ENCODE results near the gene SIGLEC11.

The SIGLEC11 gene

DNA sequence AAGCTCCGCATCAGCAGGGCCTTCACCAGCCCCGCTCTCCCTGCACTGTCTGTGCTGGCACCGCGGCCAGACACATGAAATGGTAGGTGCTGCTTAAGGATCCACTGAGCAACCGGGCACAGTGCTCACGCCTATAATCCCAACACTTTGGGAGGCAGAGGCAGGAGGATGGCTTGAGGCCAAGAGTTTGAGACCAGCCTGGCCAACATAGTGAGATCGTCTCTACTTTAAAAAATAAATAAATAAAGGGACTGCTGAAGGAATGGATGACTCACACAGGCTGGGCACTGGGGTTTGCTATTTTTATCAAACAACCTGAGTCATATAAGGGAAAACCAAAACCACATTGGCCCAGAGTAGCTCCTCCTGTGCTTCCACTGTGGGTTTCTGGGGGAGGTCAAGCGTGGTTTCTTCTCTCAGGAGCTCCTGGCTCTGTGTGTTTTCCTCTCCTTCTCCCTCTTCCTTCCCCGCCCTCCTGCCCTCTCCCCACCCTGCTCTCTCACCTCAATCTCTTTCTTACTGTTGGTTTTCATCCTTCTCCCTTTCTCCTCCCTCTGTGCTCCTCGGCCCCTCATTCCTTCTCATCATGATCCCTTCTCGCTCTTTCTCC, 42.9 kb upstream of the SIGLEC11 start (continued):
- TF ChIP-seq ZNF777 (tag by site-specific recombination; IDR thresholded peaks at IDR 0.05; ENCODE audit: borderline replicate concordance) (no peak), ZNF654 (tag by site-specific recombination; IDR thresholded peaks at IDR 0.05; ENCODE audit: low read depth) (no peak), ZNF624 (tag by site-specific recombination; IDR thresholded peaks at IDR 0.05) (no peak), ZNF16 (tag by site-specific recombination; IDR thresholded peaks at IDR 0.05; ENCODE audit: low read depth) (no peak), ZNF501 (tag by site-specific recombination; IDR thresholded peaks at IDR 0.05) (no peak), ZNF791 (tag by site-specific recombination; IDR thresholded peaks at IDR 0.05) (no peak), ZNF548 (tag by site-specific recombination; IDR thresholded peaks at IDR 0.05) (no peak), TCF7L2 (IDR thresholded peaks at IDR 0.05; ENCODE audit: borderline replicate concordance, low read depth, low read length) (no peak), ZNF768 (tag by site-specific recombination; IDR thresholded peaks at IDR 0.05) (no peak), OSR2 (tag by site-specific recombination; IDR thresholded peaks at IDR 0.05) (peak; percentile 41; the same call in 1 of the 2 replicates), SP3 (tag by site-specific recombination; IDR thresholded peaks at IDR 0.05) (0 out of 2 replicates have a peak, but pooled peaks have one; percentile 13), SP7 (tag by site-specific recombination; IDR thresholded peaks at IDR 0.05) (0 out of 2 replicates have a peak, but pooled peaks have one; percentile 17), ZNF677 (tag by site-specific recombination; IDR thresholded peaks at IDR 0.05) (no peak), OVOL3 (tag by site-specific recombination; IDR thresholded peaks at IDR 0.05) (no peak), KLF7 (tag by site-specific recombination; IDR thresholded peaks at IDR 0.05; ENCODE audit: borderline replicate concordance) (no peak), ZNF76 (tag by site-specific recombination; IDR thresholded peaks at IDR 0.05; ENCODE audit: borderline replicate concordance, low read depth) (0 out of 2 replicates have a peak, but pooled peaks have one; percentile 15), KLF1 (tag by site-specific recombination; IDR thresholded peaks at IDR 0.05) (no peak), ZNF776 (tag by site-specific recombination; IDR thresholded peaks at IDR 0.05; ENCODE audit: borderline replicate concordance) (no peak), PRDM1 (tag by site-specific recombination; IDR thresholded peaks at IDR 0.05) (peak; percentile 93), ZNF837 (tag by site-specific recombination; IDR thresholded peaks at IDR 0.05) (no peak), ZNF549 (tag by site-specific recombination; IDR thresholded peaks at IDR 0.05) (no peak), ZNF596 (tag by site-specific recombination; IDR thresholded peaks at IDR 0.05) (no peak), ZBTB17 (tag by site-specific recombination; IDR thresholded peaks at IDR 0.05) (peak; percentile 45; the same call in 1 of the 2 replicates), ZSCAN30 (tag by site-specific recombination; IDR thresholded peaks at IDR 0.05) (no peak), ZNF341 (tag by site-specific recombination; IDR thresholded peaks at IDR 0.05; ENCODE audit: low read depth) (no peak)
- TF ChIP-seq, protein P1, sequence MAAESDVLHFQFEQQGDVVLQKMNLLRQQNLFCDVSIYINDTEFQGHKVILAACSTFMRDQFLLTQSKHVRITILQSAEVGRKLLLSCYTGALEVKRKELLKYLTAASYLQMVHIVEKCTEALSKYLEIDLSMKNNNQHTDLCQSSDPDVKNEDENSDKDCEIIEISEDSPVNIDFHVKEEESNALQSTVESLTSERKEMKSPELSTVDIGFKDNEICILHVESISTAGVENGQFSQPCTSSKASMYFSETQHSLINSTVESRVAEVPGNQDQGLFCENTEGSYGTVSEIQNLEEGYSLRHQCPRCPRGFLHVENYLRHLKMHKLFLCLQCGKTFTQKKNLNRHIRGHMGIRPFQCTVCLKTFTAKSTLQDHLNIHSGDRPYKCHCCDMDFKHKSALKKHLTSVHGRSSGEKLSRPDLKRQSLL (tag by site-specific recombination; IDR thresholded peaks at IDR 0.05), result no peak
- TF ChIP-seq, protein P2, sequence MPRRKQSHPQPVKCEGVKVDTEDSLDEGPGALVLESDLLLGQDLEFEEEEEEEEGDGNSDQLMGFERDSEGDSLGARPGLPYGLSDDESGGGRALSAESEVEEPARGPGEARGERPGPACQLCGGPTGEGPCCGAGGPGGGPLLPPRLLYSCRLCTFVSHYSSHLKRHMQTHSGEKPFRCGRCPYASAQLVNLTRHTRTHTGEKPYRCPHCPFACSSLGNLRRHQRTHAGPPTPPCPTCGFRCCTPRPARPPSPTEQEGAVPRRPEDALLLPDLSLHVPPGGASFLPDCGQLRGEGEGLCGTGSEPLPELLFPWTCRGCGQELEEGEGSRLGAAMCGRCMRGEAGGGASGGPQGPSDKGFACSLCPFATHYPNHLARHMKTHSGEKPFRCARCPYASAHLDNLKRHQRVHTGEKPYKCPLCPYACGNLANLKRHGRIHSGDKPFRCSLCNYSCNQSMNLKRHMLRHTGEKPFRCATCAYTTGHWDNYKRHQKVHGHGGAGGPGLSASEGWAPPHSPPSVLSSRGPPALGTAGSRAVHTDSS (tag by site-specific recombination; IDR thresholded peaks at IDR 0.05), result no peak
- TF ChIP-seq, protein P3, sequence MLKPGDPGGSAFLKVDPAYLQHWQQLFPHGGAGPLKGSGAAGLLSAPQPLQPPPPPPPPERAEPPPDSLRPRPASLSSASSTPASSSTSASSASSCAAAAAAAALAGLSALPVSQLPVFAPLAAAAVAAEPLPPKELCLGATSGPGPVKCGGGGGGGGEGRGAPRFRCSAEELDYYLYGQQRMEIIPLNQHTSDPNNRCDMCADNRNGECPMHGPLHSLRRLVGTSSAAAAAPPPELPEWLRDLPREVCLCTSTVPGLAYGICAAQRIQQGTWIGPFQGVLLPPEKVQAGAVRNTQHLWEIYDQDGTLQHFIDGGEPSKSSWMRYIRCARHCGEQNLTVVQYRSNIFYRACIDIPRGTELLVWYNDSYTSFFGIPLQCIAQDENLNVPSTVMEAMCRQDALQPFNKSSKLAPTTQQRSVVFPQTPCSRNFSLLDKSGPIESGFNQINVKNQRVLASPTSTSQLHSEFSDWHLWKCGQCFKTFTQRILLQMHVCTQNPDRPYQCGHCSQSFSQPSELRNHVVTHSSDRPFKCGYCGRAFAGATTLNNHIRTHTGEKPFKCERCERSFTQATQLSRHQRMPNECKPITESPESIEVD (tag by site-specific recombination; IDR thresholded peaks at IDR 0.05), result no peak
- TF ChIP-seq, protein P4, sequence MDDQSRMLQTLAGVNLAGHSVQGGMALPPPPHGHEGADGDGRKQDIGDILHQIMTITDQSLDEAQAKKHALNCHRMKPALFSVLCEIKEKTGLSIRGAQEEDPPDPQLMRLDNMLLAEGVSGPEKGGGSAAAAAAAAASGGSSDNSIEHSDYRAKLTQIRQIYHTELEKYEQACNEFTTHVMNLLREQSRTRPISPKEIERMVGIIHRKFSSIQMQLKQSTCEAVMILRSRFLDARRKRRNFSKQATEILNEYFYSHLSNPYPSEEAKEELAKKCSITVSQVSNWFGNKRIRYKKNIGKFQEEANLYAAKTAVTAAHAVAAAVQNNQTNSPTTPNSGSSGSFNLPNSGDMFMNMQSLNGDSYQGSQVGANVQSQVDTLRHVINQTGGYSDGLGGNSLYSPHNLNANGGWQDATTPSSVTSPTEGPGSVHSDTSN (CRISPR knock-in tag; IDR thresholded peaks at IDR 0.05), result no peak
- TF ChIP-seq, protein P5, sequence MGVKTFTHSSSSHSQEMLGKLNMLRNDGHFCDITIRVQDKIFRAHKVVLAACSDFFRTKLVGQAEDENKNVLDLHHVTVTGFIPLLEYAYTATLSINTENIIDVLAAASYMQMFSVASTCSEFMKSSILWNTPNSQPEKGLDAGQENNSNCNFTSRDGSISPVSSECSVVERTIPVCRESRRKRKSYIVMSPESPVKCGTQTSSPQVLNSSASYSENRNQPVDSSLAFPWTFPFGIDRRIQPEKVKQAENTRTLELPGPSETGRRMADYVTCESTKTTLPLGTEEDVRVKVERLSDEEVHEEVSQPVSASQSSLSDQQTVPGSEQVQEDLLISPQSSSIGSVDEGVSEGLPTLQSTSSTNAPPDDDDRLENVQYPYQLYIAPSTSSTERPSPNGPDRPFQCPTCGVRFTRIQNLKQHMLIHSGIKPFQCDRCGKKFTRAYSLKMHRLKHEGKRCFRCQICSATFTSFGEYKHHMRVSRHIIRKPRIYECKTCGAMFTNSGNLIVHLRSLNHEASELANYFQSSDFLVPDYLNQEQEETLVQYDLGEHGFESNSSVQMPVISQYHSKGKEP (tag by site-specific recombination; IDR thresholded peaks at IDR 0.05), result no peak
- TF ChIP-seq, protein P6, sequence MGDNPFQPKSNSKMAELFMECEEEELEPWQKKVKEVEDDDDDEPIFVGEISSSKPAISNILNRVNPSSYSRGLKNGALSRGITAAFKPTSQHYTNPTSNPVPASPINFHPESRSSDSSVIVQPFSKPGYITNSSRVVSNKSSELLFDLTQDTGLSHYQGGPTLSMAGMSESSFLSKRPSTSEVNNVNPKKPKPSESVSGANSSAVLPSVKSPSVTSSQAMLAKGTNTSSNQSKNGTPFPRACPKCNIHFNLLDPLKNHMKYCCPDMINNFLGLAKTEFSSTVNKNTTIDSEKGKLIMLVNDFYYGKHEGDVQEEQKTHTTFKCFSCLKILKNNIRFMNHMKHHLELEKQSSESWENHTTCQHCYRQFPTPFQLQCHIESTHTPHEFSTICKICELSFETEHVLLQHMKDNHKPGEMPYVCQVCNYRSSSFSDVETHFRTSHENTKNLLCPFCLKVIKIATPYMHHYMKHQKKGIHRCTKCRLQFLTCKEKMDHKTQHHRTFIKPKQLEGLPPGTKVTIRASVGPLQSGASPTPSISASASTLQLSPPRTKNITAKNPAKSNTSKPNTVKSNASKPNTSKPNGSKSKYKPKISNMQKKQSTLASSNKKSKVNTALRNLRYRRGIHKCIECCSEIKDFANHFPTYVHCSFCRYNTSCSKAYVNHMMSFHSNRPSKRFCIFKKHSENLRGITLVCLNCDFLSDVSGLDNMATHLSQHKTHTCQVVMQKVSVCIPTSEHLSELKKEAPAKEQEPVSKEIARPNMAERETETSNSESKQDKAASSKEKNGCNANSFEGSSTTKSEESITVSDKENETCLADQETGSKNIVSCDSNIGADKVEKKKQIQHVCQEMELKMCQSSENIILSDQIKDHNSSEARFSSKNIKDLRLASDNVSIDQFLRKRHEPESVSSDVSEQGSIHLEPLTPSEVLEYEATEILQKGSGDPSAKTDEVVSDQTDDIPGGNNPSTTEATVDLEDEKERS (tag by site-specific recombination; IDR thresholded peaks at IDR 0.05), result peak; percentile 6; the same call in 1 of the 2 replicates

Measured in HEK293 (cell line).